Measurements from ENCODE around the gene CYP39A1. TPM values are rescaled to one million over a fixed set of nuclear protein-coding genes. Genes with fewer than 3 reads are reported as not detected.

Gene CYP39A1
- total and polyA plus RNA-seq, 2 experiments from 2014 or later: 3.4 to 4.3 TPM

DNA sequence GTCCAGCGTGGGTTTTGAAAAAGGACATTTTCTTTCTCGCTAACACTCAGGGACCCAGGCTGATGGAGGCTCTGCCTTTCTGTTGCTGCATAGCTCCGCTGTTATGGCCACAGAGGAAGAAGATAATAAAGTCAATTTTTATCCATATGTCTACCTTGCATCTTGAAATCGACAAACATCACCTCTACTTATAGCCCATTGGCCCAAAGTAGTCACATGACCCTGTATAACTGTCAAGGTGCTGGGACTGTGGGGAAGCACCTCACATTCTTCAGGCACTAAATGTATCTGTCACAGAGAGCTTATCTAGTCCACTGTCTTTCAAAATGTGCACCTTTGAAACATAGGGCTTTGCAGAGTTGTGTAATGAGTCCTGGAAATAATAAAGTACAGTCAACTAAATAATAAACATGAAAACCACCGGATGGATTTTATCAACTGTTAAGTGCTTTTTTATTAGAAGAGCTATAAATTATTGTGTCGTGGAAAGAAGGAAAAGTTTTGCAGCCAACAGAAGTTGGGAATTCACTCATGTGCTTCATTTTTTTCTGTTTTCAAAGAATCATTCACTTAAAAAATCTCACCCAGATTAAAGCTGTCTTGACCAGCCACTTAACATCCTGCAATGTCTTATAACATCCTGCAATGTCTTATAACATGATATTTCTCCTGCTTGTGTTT lies 113.7 kb downstream of the CYP39A1 start:
- no peak overlapping the region for H3K27ac ChIP-seq
- H3K4me1 ChIP-seq (ENCODE audit: low read depth): no peaks in the 10 kb centered on the region
- no peaks in the 10 kb centered on the region for H3K36me3 ChIP-seq
- DNase-seq (ENCODE audit: low read depth in 1 of 2, low spot score in 1 of 2): no peak
- no peaks in the 10 kb centered on the region for H3K27me3 ChIP-seq
- TF ChIP-seq, protein P1, sequence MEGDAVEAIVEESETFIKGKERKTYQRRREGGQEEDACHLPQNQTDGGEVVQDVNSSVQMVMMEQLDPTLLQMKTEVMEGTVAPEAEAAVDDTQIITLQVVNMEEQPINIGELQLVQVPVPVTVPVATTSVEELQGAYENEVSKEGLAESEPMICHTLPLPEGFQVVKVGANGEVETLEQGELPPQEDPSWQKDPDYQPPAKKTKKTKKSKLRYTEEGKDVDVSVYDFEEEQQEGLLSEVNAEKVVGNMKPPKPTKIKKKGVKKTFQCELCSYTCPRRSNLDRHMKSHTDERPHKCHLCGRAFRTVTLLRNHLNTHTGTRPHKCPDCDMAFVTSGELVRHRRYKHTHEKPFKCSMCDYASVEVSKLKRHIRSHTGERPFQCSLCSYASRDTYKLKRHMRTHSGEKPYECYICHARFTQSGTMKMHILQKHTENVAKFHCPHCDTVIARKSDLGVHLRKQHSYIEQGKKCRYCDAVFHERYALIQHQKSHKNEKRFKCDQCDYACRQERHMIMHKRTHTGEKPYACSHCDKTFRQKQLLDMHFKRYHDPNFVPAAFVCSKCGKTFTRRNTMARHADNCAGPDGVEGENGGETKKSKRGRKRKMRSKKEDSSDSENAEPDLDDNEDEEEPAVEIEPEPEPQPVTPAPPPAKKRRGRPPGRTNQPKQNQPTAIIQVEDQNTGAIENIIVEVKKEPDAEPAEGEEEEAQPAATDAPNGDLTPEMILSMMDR (IDR thresholded peaks at IDR 0.05; ENCODE audit: low read depth, low read length): no peak
- no peak overlapping the region for H3K4me3 ChIP-seq
- no peaks in the 10 kb centered on the region for H3K9me3 ChIP-seq (ENCODE audit: low read depth)

DNA sequence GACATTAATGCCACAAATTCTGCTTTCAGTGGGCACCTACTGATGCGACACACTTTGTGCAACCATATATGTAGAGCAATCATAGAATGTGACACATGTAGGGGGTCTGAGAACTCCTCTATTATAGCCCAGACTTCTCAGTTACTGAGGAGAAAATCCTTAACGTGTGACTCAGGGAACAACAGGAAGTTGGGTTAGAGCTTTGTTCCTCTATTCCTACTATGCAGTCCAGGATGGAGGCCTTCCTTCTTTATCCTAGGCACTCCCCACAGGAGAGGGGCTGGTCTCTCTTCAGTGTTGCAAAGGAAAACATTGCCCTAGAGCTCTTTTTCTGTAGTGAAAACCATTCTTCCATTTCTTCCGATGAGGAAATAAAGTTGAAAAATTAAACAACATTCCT lies 121.7 kb downstream of the CYP39A1 start:
- Histone ChIP-seq H3K4me3 (no peak overlapping the region), H3K9me3 (ENCODE audit: low read depth) (no peaks in the 10 kb centered on the region), H3K27me3 (no peaks in the 10 kb centered on the region), H3K27ac (no peak overlapping the region), H3K36me3 (no peaks in the 10 kb centered on the region), H3K4me1 (ENCODE audit: low read depth) (no peaks in the 10 kb centered on the region)
- TF ChIP-seq, protein P1 (IDR thresholded peaks at IDR 0.05; ENCODE audit: low read depth, low read length): no peak
- DNase-seq (ENCODE audit: low read depth in 1 of 2, low spot score in 1 of 2): no peak

DNA sequence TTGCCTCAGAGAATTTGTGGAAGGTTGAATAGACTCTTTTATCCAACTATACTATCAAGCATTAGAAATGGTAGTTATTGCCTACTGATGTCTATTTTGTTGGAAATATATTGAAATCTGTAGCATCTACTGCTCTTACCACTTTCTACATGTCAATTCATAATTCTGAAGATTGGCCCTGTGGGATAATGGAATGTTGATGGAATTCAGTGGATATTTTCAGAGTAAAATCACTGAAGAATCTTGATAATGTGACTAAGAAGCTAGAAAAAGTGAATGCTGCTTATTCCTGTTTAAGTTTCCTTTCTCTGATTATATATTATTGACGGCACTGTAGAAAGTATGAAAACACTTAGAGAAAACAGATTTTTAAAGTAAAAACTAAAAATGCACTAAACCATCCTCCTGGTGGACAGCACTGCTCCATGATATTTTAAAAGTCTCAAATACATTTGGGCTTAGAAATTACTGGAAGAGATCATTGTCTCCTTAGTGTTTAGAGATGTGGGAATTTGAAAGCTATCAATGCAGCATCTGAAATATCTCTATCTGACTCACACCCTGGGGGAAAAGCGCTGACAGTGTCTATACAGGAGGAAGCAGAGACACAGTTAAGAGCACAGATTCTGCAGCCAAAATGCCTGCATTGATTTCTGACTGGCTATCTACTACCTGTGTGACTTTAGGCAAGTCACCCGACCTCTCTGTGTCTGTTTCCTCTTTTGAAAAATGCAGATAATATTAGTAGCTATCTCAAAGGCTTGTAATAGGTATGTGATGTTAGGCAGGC lies 123.5 kb downstream of the CYP39A1 start:
- H3K27ac ChIP-seq: no peak overlapping the region
- no peaks in the 10 kb centered on the region for H3K9me3 ChIP-seq (ENCODE audit: low read depth)
- H3K4me3 ChIP-seq: no peak overlapping the region
- no peaks in the 10 kb centered on the region for H3K36me3 ChIP-seq
- H3K27me3 ChIP-seq: no peaks in the 10 kb centered on the region
- TF ChIP-seq, protein P1 (IDR thresholded peaks at IDR 0.05; ENCODE audit: low read depth, low read length): no peak
- no peak for DNase-seq (ENCODE audit: low read depth in 1 of 2, low spot score in 1 of 2)
- H3K4me1 ChIP-seq (ENCODE audit: low read depth): no peaks in the 10 kb centered on the region

- DNase-seq (ENCODE audit: low read depth in 1 of 2, low spot score in 1 of 2): no peak
- H3K36me3 ChIP-seq: no peaks in the 10 kb centered on the region
- H3K27ac ChIP-seq: no peak overlapping the region
- TF ChIP-seq, protein P1 (IDR thresholded peaks at IDR 0.05; ENCODE audit: low read depth, low read length): no peak
- H3K27me3 ChIP-seq: no peaks in the 10 kb centered on the region
- no peak overlapping the region for H3K4me3 ChIP-seq
- H3K9me3 ChIP-seq (ENCODE audit: low read depth): no peaks in the 10 kb centered on the region
- H3K4me1 ChIP-seq (ENCODE audit: low read depth): no peaks in the 10 kb centered on the region
Measured at GRCh38 chr6:46526607-46527006, 126.0 kb downstream of the CYP39A1 start.

DNA sequence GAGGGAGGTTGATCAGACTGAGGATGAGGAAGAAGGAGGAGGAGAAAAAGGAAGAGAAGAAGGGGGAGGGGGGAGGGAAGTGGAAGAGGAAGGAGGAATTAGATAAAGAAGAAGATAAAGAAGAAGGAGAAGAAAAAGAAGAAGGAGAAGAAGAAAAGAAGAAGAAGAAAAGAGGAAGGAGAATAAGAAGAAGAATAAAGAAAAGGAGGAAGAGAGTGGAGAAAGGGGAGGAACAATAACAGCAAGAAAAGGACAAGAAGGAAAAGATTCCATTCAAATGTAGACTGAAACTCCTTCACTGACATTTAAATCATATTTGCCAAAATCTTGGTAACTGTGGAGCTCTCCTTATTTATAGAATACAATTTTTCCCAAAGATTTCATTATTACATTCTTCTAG lies 127.0 kb downstream of the CYP39A1 start:
- Histone ChIP-seq H3K27me3 (no peaks in the 10 kb centered on the region), H3K9me3 (ENCODE audit: low read depth) (no peaks in the 10 kb centered on the region), H3K27ac (no peak overlapping the region), H3K4me3 (no peak overlapping the region), H3K4me1 (ENCODE audit: low read depth) (no peaks in the 10 kb centered on the region), H3K36me3 (no peaks in the 10 kb centered on the region)
- TF ChIP-seq, protein P1 (IDR thresholded peaks at IDR 0.05; ENCODE audit: low read depth, low read length): no peak
- DNase-seq (ENCODE audit: low read depth in 1 of 2, low spot score in 1 of 2): no peak

Data from cardiac muscle cell (in vitro differentiated cells and primary cell).